Ureter (tissue), 1 donor: ENCODE results near the gene TLR7. TPM values are rescaled to one million over a fixed set of nuclear protein-coding genes. Genes with fewer than 3 reads are reported as not detected.

Experiments used
- DNase-seq: peaks from one replicate; pipeline ENCODE4 v3.0.0-alpha.2; 2020; ENCODE audit warnings: low spot score
- total RNA-seq: library from RNA; stranded (reverse); gene quantifications from one replicate; pipeline ENCODE4 v1.2.4, GENCODE V29; 2023
- donor health status: DM: yes; HTN: yes; CAD: no.

Gene TLR7
- 1.0 TPM for total RNA-seq

- no peak for DNase-seq
Observed at GRCh38 chrX:12866451-12867377, at the start of gene TLR7. Gene TLR7 (plus strand): TSS chrX:12867072. CDS start chrX:12867579, 507 bp downstream.

DNA sequence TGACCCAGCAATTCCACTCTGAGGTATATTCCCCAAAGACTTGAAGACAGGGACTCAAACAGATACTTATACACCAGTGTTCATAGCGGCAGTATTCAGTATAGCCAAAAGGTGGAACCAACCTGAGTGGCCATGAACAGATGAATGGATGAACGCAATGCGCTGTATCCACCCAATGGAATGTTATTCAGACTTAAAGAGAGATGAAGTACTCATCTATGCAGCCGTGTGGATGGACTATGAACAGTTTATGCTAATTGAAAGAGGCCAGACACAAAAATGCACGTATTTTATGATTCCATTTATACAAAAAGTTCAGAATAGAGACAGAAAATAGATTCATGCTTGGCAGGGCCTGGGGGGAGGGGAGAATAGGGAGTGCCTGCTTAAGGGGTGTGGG, 49.3 kb upstream of the TLR7 start:
- no peak for DNase-seq

GRCh38 chrX:12819222-12819621, 47.6 kb upstream of the TLR7 start:
- no peak for DNase-seq

GRCh38 chrX:12820737-12821136, 46.1 kb upstream of the TLR7 start:
- DNase-seq, result no peak

DNA sequence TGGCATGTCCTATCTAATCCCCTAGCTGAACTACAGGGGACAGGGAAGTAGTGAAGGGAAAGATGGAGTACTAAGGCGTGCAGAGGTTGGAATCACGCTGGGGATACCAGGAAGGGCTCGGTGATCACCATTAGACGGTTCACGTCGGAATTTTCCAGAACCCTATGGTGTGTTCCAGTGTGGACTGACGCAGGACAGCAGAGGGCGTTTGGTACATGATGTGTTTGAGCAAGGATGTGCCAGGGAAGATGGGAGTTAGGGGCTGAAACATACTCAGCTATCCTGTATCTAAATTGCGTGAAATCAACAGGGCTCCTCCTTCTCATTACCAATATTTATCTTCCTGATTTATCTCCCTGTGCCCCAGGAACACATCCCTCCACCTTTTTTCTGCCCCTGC, 41.9 kb upstream of the TLR7 start:
- DNase-seq, result no peak

DNA sequence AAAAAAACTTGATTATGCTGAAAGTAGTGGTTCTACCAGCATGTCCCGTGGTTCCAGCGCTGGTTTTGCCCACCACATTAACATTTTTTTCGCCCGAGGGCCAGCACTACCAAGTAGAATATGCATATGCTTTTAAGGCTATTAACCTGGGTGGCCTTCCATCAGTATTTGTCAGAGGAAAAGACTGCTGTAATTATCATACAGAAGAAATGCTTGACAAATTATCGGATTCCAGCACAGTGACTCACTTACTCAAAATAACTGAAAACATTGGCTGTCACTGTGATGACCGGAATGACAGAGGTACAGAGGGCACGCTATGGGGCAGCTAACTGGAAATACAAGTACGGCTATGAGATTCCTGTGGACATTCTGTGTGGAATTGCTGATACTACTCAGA, 41.1 kb upstream of the TLR7 start:
- no peak for DNase-seq

DNA sequence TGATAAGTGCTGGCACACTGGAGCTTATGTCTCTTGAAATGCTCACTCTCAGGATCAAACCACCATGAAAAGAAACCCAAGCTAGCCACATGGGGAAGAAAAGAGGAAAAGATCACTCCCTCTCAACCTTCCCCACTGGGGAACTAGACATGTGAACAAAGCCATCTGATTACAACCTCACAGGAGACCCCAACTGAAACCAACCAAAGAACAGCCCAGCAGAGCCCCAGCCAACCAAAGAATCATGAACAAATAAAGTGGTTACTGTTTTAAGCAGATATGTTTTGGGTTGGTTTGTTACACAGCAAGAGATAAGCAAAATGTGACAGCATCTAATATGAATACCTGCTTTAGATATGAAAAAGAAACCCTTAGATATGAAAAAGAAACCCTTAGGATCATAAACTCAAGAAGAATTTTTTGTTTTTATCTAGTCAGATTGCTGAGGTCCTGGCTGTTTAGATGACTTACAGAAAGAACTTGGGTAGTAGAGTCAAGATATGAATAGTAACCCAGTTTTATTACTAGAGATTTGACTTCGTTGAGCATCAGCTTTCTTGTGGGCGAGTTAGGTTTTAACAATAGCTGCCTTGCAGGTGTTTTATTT, 23.7 kb upstream of the TLR7 start:
- DNase-seq, result no peak

DNA sequence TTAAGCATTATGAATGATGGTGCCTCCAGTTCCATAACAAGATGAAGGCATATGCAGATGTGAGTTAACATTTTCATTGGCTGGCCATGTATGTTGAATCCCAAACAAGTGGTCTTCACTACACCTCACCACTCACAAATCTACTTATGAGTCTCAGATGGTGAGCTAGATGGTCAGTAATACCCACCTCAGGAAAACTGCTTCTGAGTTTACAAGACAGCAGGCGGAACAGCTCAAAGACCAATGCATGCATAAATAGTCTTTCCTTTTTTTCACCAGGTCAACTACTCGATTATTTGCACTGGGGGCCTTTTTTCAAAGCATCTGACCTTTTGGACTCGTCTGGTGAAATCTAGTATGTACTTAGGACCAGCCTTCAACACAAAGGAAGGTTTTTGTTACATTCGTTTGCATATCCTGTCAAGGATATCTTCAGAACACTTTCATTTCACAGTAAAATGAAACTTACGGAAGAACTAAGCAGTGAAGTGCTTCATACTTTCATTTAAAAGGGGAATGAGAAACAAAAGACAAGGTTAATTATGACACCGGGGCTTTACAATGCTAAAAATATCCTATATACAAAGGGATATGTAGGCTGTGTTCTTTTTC, 23.1 kb upstream of the TLR7 start:
- no peak for DNase-seq

DNA sequence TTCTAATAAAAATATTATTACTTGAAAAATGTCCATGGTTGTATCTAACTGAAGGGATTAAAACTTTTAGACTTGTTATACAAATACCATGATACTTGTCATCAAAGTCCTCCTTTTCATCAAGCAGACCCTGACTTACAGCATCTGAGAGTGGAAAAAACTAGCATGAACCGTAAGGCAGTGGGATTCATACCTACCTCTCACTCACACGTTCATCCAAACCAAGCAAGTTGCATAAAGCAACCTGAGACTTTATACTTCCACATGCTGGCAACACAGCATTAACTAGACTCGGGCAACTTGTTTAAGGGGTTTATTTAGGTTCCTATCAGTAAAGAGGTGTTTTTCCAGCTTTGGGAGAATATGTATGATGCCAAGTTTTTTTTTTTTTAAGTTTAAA, 22.6 kb upstream of the TLR7 start:
- DNase-seq, result no peak

GRCh38 chrX:12865359-12865758, 1.5 kb upstream of the TLR7 start:
- no peak for DNase-seq

- DNase-seq, result no peak
Observed at GRCh38 chrX:12867685-12868084, 813 bp downstream of the TLR7 start.

- no peak for DNase-seq
Observed at GRCh38 chrX:12868747-12869146, 1.9 kb downstream of the TLR7 start.

- DNase-seq, result no peak
Observed at GRCh38 chrX:12871257-12871656, 4.4 kb downstream of the TLR7 start.

DNA sequence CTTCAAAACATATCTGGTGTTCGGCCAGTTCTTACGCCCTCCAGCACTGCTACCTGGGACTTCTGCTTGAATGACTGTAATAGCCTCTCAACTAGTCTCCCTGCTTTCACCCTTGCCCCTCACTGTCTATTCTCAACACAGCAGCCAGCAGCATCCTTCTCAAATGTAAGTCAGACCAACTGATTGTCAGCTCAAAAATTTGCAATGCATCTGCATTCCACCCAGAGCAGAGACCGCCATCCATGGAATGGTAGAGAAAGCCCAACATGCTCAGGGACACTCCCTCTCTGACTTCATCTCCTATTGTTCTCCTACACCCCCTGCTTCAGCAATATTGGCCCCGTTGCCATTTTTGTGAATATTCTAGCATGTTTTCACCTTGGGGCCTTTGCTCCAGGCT, 5.9 kb downstream of the TLR7 start:
- no peak for DNase-seq

- DNase-seq, result no peak
Observed at GRCh38 chrX:12874581-12874980, 7.7 kb downstream of the TLR7 start.

DNA sequence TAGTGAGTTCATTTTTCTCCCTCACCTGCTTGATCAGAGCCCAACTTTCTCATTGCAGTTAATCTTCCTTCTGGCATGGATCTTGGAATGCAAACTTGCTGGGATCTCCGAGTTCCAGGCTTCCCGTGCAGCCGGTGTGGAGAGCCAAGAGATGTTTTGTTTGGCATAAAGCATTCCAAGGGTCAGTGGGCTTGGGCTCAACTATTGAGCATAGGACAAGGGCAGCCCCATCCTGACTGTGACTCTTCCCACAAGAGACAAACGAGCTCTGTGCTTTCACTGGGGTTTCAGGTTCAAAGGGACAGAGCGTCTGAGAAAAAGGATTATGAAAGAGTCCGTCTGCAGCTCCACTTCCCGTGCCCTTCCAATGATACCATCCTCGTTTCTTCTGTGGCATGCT, 10.5 kb downstream of the TLR7 start:
- no peak for DNase-seq

GRCh38 chrX:12878536-12878935, 11.7 kb downstream of the TLR7 start:
- DNase-seq, result no peak

DNA sequence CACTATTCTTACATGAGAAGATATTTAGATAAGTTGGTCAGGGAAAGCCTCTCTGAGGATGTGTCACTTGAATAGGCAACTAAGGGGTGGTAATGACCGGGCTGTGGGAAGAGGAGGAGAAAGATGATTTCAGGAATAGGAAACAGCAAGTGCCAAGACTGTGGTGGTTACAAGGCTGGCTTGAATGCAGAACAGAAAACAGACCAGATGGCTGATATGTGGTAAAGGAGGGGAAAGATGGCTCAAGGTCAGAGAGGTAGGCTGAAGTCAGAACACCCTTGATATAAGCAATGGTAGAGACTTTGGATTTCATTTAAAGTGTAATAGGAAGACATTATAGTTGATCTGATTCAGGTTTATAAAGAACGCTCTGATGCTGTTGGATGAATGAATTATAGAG, 15.0 kb downstream of the TLR7 start:
- no peak for DNase-seq

DNA sequence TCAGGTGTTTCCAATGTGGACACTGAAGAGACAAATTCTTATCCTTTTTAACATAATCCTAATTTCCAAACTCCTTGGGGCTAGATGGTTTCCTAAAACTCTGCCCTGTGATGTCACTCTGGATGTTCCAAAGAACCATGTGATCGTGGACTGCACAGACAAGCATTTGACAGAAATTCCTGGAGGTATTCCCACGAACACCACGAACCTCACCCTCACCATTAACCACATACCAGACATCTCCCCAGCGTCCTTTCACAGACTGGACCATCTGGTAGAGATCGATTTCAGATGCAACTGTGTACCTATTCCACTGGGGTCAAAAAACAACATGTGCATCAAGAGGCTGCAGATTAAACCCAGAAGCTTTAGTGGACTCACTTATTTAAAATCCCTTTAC, 18.6 kb downstream of the TLR7 start:
- DNase-seq, result no peak

DNA sequence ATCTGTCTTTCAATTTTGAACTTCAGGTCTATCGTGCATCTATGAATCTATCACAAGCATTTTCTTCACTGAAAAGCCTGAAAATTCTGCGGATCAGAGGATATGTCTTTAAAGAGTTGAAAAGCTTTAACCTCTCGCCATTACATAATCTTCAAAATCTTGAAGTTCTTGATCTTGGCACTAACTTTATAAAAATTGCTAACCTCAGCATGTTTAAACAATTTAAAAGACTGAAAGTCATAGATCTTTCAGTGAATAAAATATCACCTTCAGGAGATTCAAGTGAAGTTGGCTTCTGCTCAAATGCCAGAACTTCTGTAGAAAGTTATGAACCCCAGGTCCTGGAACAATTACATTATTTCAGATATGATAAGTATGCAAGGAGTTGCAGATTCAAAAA, 19.7 kb downstream of the TLR7 start:
- no peak for DNase-seq

DNA sequence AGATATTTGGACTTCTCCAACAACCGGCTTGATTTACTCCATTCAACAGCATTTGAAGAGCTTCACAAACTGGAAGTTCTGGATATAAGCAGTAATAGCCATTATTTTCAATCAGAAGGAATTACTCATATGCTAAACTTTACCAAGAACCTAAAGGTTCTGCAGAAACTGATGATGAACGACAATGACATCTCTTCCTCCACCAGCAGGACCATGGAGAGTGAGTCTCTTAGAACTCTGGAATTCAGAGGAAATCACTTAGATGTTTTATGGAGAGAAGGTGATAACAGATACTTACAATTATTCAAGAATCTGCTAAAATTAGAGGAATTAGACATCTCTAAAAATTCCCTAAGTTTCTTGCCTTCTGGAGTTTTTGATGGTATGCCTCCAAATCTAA, 20.3 kb downstream of the TLR7 start:
- DNase-seq, result no peak

GRCh38 chrX:12887767-12888166, 20.9 kb downstream of the TLR7 start:
- no peak for DNase-seq

DNA sequence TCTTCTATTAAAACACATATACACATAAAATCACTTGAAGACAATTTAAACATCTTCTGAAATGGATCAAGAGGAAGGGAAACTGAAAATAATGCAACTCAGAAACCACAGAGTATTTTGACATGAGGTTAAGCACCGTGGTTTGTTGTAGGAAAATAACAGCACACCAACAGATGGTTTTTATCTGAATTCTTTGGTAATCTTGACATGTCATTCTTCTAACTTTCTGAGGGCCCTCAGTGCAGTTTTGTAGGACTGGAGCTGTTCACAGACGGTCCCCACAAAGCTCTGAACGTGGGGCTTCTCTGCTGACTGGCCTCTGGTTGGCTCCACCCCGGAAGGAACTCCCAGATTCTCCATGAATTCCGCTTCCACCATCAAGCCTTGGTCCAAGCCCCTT, 23.6 kb downstream of the TLR7 start:
- DNase-seq, result no peak
